HL-60/S4 treated with retinoic acid at 250 ng/mL for 4 days and 3 days (cell line): Measurements from ENCODE around the gene CCR5AS.
"Not testable (repeated sequence)": the region's sequence is repeated elsewhere in the genome, so short reads cannot be mapped to it uniquely, and the experiment has no call there.

Experiments used
- in situ Hi-C: fragments of 300-500 bp; cut with MboI; formaldehyde crosslinking; loops from 2 replicates; pipeline ENCODE4 v1.7.0; 2022; ENCODE audit warnings: low sequenced_read_pairs

Gene CCR5AS

GRCh38 chr3:46429671-46430070, 22.8 kb upstream of the CCR5AS start:
- in situ Hi-C loops = no loop called here

- in situ Hi-C loops = no loop called here
Observed at GRCh38 chr3:46429250-46429649, 22.4 kb upstream of the CCR5AS start.

GRCh38 chr3:46427916-46428833, 21.3 kb upstream of the CCR5AS start:
- in situ Hi-C loops = no loop called here

GRCh38 chr3:46427404-46427803, 20.5 kb upstream of the CCR5AS start:
- in situ Hi-C loops = not testable (repeated sequence)

- in situ Hi-C loops = not testable (repeated sequence)
Observed at GRCh38 chr3:46426476-46426875, 19.6 kb upstream of the CCR5AS start.

- in situ Hi-C loops = no loop called here
Observed at GRCh38 chr3:46423588-46423987, 16.7 kb upstream of the CCR5AS start.

GRCh38 chr3:46422617-46423016, 15.8 kb upstream of the CCR5AS start:
- in situ Hi-C loops = no loop called here

- in situ Hi-C loops = no loop called here
Observed at GRCh38 chr3:46420931-46421330, 14.1 kb upstream of the CCR5AS start.

- in situ Hi-C loops = no loop called here
Observed at GRCh38 chr3:46419816-46420215, 12.9 kb upstream of the CCR5AS start.

GRCh38 chr3:46417841-46418611, 11.2 kb upstream of the CCR5AS start:
- in situ Hi-C loops = no loop called here

- in situ Hi-C loops = no loop called here
Observed at GRCh38 chr3:46416811-46417510, 10.1 kb upstream of the CCR5AS start.

- in situ Hi-C loops = no loop called here
Observed at GRCh38 chr3:46416125-46416810, 9.4 kb upstream of the CCR5AS start.

- in situ Hi-C loops = no loop called here
Observed at GRCh38 chr3:46414739-46415138, 7.9 kb upstream of the CCR5AS start.

- in situ Hi-C loops = no loop called here
Observed at GRCh38 chr3:46413951-46414350, 7.1 kb upstream of the CCR5AS start.

GRCh38 chr3:46412786-46413298, 6.0 kb upstream of the CCR5AS start:
- in situ Hi-C loops = no loop called here

- in situ Hi-C loops = no loop called here
Observed at GRCh38 chr3:46411271-46411670, 4.4 kb upstream of the CCR5AS start.

- in situ Hi-C loops = no loop called here
Observed at GRCh38 chr3:46410669-46411068, 3.8 kb upstream of the CCR5AS start.

- in situ Hi-C loops = no loop called here
Observed at GRCh38 chr3:46409739-46410489, 3.0 kb upstream of the CCR5AS start.

- in situ Hi-C loops = no loop called here
Observed at GRCh38 chr3:46408853-46409252, 2.0 kb upstream of the CCR5AS start.

GRCh38 chr3:46407970-46408369, 1.1 kb upstream of the CCR5AS start:
- in situ Hi-C loops = no loop called here
